K562 (cell line): ENCODE data around the gene DGCR6L. TPM values are rescaled to one million over a fixed set of nuclear protein-coding genes. Genes with fewer than 3 reads are reported as not detected.
A peak's percentile ranks its signal among the peaks of the same experiment; 100 is the strongest.

Experiments
- FOXJ3 ChIP-seq: sonication (generic); formaldehyde crosslinking; IDR thresholded peaks from 2 replicates; pipeline ENCODE4 v1.4.0; 2020; ENCODE audit warnings: mild to moderate bottlenecking, missing genetic modification reagents
- HNRNPK ChIP-seq: fragments of 200-400 bp; formaldehyde crosslinking; IDR thresholded peaks from one replicate; pipeline ENCODE4 v1.6.1; 2018; ENCODE audit warnings: mild to moderate bottlenecking, low read depth, low read length; ENCODE audit not compliant: poor library complexity, severe bottlenecking
- NCOA4 ChIP-seq: fragments of 450-650 bp; IDR thresholded peaks from 2 replicates; pipeline ENCODE4 v1.6.1; 2018; ENCODE audit warnings: mild to moderate bottlenecking; ENCODE audit not compliant: partially characterized antibody
- RBM39 ChIP-seq: fragments of 200-400 bp; formaldehyde crosslinking; optimal IDR thresholded peaks from 2 replicates; pipeline ENCODE3; 2018; ENCODE audit warnings: low read depth, low read length
- SMARCC2 ChIP-seq: fragments of 450-650 bp; IDR thresholded peaks from 2 replicates; pipeline ENCODE4 v1.6.1; 2017; ENCODE audit warnings: antibody characterized with exemption, moderate library complexity, mild to moderate bottlenecking, low read depth
- ZNF551 ChIP-seq: fragments of 250-450 bp; sonication (Bioruptor Pico); IDR thresholded peaks from 2 replicates; pipeline ENCODE4 v1.5.0; 2021; ENCODE audit warnings: mild to moderate bottlenecking, moderate library complexity
- ZNF778 ChIP-seq: fragments of 450-650 bp; formaldehyde crosslinking; IDR thresholded peaks from 2 replicates; pipeline ENCODE4 v1.4.0; 2020; ENCODE audit warnings: mild to moderate bottlenecking, moderate library complexity
- polyA plus RNA-seq, 8 experiments: library from polyadenylated mRNA; depleted of rRNA in 4 of 8; stranded (reverse) in 5 of 8; unstranded in 3 of 8; fragments of >200 nt; fragmentation: Nextera tagmentation in 2 of 8; fragmentation: Illumina TruSeq in 1 of 8; extraction: Ambion mirVana in 2 of 8; extraction: Trizol in 1 of 8; gene quantifications; 2 replicates each; pipeline versions ENCODE4 v1.2.1 to v1.2.3, GENCODE V29; 2011 to 2014; ENCODE audit warnings: inconsistent platforms in 1 of 8, missing spikeins in 1 of 8
- total RNA-seq, 7 experiments: library from RNA; depleted of rRNA in 6 of 7; stranded (reverse); fragments of >200 nt in 6 of 7; fragmentation: Illumina TruSeq in 2 of 7; extraction: Trizol in 2 of 7; gene quantifications; 2 replicates each; pipeline versions ENCODE4 v1.2.1 to v1.2.3, GENCODE V29; 2011 to 2021; ENCODE audit warnings: low replicate concordance in 1 of 7
- TF ChIP-seq, protein P1 (sequence below): fragments of 250-450 bp; sonication (Bioruptor Pico); IDR thresholded peaks from 2 replicates; pipeline ENCODE4 v1.8.0; 2021; ENCODE audit warnings: mild to moderate bottlenecking, moderate library complexity
- TF ChIP-seq, protein P2 (sequence below): fragments of 450-650 bp; formaldehyde crosslinking; IDR thresholded peaks from 2 replicates; pipeline ENCODE4 v1.4.0; 2022; ENCODE audit warnings: missing genetic modification characterization
- TF ChIP-seq, protein P3 (sequence below): sonication (generic); formaldehyde crosslinking; IDR thresholded peaks from 2 replicates; pipeline ENCODE4 v1.8.0; 2023; ENCODE audit warnings: mild to moderate bottlenecking, missing genetic modification reagents
- TF ChIP-seq, protein P4 (sequence below): fragments of 250-450 bp; sonication (Bioruptor Pico); IDR thresholded peaks from 2 replicates; pipeline ENCODE4 v1.8.0; 2022; ENCODE audit warnings: inconsistent platforms
- TF ChIP-seq, protein P5 (sequence below): sonication (generic); formaldehyde crosslinking; IDR thresholded peaks from 2 replicates; pipeline ENCODE4 v1.8.0; 2022; ENCODE audit warnings: mild to moderate bottlenecking, missing genetic modification reagents

Gene DGCR6L
- total and polyA plus RNA-seq, 9 of the 15 experiments (the other 6 are each of a cell fraction or from before 2014, with no cell fraction given), result 3.6 to 151 (median 51.0) TPM

DNA sequence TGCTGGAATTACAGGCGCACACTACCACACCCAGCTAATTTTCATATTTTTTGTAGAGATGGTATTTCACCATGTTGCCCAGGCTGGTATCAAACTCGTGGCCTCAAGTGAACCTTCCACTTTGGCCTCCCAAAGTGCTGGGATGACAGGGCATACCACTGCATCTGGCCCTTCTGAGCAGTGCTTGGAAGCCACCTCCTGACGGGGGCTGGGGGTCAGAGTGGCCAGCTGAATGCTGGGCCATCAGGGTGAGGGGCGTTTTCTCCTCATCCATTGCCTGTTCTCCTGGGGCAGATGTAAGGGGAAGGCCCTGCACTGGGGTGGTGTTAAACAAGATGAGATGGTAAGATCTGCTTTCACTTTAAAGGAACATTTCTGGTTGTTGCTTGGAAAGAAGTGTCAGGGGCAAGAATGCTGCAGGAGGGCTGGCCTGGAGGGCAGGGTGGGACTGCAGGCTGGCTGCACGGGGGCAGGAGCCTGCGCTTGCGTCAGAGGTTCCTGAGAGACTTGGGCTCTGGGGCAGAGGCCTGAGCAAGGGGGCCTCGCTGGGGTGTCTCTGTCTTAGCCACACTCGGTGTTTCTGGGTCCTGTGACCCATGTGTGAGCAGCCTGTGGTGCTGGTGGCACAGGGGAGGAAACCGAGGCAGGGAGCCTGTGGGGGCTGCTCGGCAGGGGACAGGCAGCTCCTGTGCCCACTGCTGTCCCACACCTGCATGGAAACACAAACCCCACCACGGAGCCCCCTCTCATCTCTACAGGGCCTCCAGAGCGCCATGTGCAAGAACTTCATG, 17.2 kb downstream of the DGCR6L start (continued):
- TF ChIP-seq, protein P1, sequence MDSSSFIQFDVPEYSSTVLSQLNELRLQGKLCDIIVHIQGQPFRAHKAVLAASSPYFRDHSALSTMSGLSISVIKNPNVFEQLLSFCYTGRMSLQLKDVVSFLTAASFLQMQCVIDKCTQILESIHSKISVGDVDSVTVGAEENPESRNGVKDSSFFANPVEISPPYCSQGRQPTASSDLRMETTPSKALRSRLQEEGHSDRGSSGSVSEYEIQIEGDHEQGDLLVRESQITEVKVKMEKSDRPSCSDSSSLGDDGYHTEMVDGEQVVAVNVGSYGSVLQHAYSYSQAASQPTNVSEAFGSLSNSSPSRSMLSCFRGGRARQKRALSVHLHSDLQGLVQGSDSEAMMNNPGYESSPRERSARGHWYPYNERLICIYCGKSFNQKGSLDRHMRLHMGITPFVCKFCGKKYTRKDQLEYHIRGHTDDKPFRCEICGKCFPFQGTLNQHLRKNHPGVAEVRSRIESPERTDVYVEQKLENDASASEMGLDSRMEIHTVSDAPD, result no peak
- TF ChIP-seq, protein P2, sequence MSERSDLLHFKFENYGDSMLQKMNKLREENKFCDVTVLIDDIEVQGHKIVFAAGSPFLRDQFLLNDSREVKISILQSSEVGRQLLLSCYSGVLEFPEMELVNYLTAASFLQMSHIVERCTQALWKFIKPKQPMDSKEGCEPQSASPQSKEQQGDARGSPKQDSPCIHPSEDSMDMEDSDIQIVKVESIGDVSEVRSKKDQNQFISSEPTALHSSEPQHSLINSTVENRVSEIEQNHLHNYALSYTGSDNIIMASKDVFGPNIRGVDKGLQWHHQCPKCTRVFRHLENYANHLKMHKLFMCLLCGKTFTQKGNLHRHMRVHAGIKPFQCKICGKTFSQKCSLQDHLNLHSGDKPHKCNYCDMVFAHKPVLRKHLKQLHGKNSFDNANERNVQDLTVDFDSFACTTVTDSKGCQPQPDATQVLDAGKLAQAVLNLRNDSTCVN, result 0 out of 2 replicates have a peak, but pooled peaks have one; percentile 15
- TF ChIP-seq NCOA4, result no peak
- TF ChIP-seq, protein P3, sequence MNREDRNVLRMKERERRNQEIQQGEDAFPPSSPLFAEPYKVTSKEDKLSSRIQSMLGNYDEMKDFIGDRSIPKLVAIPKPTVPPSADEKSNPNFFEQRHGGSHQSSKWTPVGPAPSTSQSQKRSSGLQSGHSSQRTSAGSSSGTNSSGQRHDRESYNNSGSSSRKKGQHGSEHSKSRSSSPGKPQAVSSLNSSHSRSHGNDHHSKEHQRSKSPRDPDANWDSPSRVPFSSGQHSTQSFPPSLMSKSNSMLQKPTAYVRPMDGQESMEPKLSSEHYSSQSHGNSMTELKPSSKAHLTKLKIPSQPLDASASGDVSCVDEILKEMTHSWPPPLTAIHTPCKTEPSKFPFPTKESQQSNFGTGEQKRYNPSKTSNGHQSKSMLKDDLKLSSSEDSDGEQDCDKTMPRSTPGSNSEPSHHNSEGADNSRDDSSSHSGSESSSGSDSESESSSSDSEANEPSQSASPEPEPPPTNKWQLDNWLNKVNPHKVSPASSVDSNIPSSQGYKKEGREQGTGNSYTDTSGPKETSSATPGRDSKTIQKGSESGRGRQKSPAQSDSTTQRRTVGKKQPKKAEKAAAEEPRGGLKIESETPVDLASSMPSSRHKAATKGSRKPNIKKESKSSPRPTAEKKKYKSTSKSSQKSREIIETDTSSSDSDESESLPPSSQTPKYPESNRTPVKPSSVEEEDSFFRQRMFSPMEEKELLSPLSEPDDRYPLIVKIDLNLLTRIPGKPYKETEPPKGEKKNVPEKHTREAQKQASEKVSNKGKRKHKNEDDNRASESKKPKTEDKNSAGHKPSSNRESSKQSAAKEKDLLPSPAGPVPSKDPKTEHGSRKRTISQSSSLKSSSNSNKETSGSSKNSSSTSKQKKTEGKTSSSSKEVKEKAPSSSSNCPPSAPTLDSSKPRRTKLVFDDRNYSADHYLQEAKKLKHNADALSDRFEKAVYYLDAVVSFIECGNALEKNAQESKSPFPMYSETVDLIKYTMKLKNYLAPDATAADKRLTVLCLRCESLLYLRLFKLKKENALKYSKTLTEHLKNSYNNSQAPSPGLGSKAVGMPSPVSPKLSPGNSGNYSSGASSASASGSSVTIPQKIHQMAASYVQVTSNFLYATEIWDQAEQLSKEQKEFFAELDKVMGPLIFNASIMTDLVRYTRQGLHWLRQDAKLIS (CRISPR knock-in tag), result no peak
- TF ChIP-seq, protein P4, sequence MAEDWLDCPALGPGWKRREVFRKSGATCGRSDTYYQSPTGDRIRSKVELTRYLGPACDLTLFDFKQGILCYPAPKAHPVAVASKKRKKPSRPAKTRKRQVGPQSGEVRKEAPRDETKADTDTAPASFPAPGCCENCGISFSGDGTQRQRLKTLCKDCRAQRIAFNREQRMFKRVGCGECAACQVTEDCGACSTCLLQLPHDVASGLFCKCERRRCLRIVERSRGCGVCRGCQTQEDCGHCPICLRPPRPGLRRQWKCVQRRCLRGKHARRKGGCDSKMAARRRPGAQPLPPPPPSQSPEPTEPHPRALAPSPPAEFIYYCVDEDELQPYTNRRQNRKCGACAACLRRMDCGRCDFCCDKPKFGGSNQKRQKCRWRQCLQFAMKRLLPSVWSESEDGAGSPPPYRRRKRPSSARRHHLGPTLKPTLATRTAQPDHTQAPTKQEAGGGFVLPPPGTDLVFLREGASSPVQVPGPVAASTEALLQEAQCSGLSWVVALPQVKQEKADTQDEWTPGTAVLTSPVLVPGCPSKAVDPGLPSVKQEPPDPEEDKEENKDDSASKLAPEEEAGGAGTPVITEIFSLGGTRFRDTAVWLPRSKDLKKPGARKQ (CRISPR knock-in tag), result no peak
- TF ChIP-seq RBM39, result no peak
- no peak for TF ChIP-seq HNRNPK
- TF ChIP-seq SMARCC2, result no peak
- no peak for TF ChIP-seq ZNF778 (CRISPR knock-in tag)
- TF ChIP-seq, protein P5, sequence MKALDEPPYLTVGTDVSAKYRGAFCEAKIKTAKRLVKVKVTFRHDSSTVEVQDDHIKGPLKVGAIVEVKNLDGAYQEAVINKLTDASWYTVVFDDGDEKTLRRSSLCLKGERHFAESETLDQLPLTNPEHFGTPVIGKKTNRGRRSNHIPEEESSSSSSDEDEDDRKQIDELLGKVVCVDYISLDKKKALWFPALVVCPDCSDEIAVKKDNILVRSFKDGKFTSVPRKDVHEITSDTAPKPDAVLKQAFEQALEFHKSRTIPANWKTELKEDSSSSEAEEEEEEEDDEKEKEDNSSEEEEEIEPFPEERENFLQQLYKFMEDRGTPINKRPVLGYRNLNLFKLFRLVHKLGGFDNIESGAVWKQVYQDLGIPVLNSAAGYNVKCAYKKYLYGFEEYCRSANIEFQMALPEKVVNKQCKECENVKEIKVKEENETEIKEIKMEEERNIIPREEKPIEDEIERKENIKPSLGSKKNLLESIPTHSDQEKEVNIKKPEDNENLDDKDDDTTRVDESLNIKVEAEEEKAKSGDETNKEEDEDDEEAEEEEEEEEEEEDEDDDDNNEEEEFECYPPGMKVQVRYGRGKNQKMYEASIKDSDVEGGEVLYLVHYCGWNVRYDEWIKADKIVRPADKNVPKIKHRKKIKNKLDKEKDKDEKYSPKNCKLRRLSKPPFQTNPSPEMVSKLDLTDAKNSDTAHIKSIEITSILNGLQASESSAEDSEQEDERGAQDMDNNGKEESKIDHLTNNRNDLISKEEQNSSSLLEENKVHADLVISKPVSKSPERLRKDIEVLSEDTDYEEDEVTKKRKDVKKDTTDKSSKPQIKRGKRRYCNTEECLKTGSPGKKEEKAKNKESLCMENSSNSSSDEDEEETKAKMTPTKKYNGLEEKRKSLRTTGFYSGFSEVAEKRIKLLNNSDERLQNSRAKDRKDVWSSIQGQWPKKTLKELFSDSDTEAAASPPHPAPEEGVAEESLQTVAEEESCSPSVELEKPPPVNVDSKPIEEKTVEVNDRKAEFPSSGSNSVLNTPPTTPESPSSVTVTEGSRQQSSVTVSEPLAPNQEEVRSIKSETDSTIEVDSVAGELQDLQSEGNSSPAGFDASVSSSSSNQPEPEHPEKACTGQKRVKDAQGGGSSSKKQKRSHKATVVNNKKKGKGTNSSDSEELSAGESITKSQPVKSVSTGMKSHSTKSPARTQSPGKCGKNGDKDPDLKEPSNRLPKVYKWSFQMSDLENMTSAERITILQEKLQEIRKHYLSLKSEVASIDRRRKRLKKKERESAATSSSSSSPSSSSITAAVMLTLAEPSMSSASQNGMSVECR, result no peak
- TF ChIP-seq ZNF551 (CRISPR knock-in tag), result no peak
- TF ChIP-seq FOXJ3 (CRISPR knock-in tag), result no peak
